Adrenal gland (tissue), 12 donors: ENCODE measurements around the gene SLC25A47. TPM values are rescaled to one million over a fixed set of nuclear protein-coding genes. Genes with fewer than 3 reads are reported as not detected.

Experiments used
- DNase-seq, 7 donors: peaks; one replicate each; pipeline ENCODE4 v3.0.0-alpha.2; 2019 to 2020
- H3K27ac ChIP-seq, 5 donors: fragments of 200-600 bp; sonication (generic) in 4 of 5; 1 replicate in 3 of 5; 2 replicates in 2 of 5; pipeline versions ENCODE4 v1.5.1 to v1.8.0; 2016 to 2020; ENCODE audit warnings: mild to moderate bottlenecking in 1 of 5
- H3K27me3 ChIP-seq: fragments of 200-600 bp; 2 replicates; pipeline ENCODE4 v1.8.0; 2021
- H3K36me3 ChIP-seq, 2 donors: fragments of 200-600 bp; replicated peaks in 1 of 2; 1 replicate in 1 of 2; 2 replicates in 1 of 2; pipeline versions ENCODE4 v1.5.1 to v1.8.0; 2018 to 2022
- H3K4me1 ChIP-seq, 2 donors: fragments of 200-600 bp; replicated peaks in 1 of 2; 1 replicate in 1 of 2; 2 replicates in 1 of 2; pipeline versions ENCODE4 v1.5.1 to v1.8.0; 2018 to 2021
- H3K4me3 ChIP-seq, 4 donors: fragments of 200-600 bp; sonication (generic) in 3 of 4; one replicate each; pipeline ENCODE4 v1.5.1; 2016 to 2018
- H3K9me3 ChIP-seq, 3 donors: fragments of 200-600 bp; sonication (generic) in 1 of 3; replicated peaks in 1 of 3; 1 replicate in 2 of 3; 2 replicates in 1 of 3; pipeline versions ENCODE4 v1.5.1 to v1.8.0; 2016 to 2021
- CTCF ChIP-seq, 6 experiments: fragments of 450-650 bp in 4 of 6; fragments of 200-600 bp in 2 of 6; sonication (generic) in 1 of 6; IDR thresholded peaks; 1 replicate in 5 of 6; 2 replicates in 1 of 6; pipeline versions ENCODE4 v1.5.1 to v1.8.0; 2016 to 2021; ENCODE audit warnings: antibody characterized with exemption in 6 of 6, mild to moderate bottlenecking in 2 of 6, moderate library complexity in 1 of 6
- POLR2A ChIP-seq, 2 donors: fragments of 450-650 bp; IDR thresholded peaks; one replicate each; pipeline ENCODE4 v1.6.1; 2017; ENCODE audit warnings: antibody characterized with exemption in 2 of 2, mild to moderate bottlenecking in 2 of 2, moderate library complexity in 1 of 2
- WGBS, 4 donors: extraction: QIAGEN DNeasy Blood & Tissue Kit in 2 of 4; methylation state at CpG; one replicate each; pipeline versions ENCODE4 v1.1.5 to v1.1.7; 2013 to 2017; 5-methylcytosine and 5-hydroxymethylcytosine counted together
- intact Hi-C, 2 donors: fragments of 100-400 bp; cut with DNase I; formaldehyde crosslinking; loops; one replicate each; pipeline versions ENCODE4 v1.14.1 to v1.15.0; 2022 to 2023
- polyA plus RNA-seq, 3 donors: library from polyadenylated mRNA; stranded (reverse); fragments of 200-250 nt in 2 of 3; fragments of 350-450 nt in 1 of 3; fragmentation: Illumina TruSeq in 1 of 3; extraction: RNeasy Lipid Tissue Mini Kit (QIAGEN cat#74804) in 1 of 3; gene quantifications; one replicate each; pipeline ENCODE4 v1.2.3, GENCODE V29; 2013 to 2014
- total RNA-seq, 9 donors: library from RNA; depleted of rRNA in 4 of 9; stranded (reverse); fragments of >200 nt in 4 of 9; fragments of 120-200 nt in 1 of 9; fragmentation: NEBNext Ultra II Directional in 1 of 9; extraction: Animal tissue kit (Norgen Biotek cat#: 25700) in 1 of 9; gene quantifications; one replicate each; pipeline versions ENCODE4 v1.1.0 to v1.2.4, GENCODE V29; 2013 to 2023
- donor health status: healthy with polysubstance abuse.
- donor health status: Bipolar disorder and iron deficiency.
- donor health status: DM: yes; HTN: yes; CAD: no.
- donor health status: DM: no; HTN: no; CAD: no.
- donor health status: DM: no; HTN: no; CAD: no.
- donor health status: DM: yes; HTN: yes; CAD: no.

SLC25A47 gene
- total and polyA plus RNA-seq, 12 donors: 0.07 to 0.28 (median 0.14) TPM; not detected in 9

GRCh38 chr14:100346306-100347091, 23.4 kb downstream of the SLC25A47 start:
- Histone ChIP-seq H3K4me3 (no peak overlapping the region), H3K9me3 (no peaks in the 10 kb centered on the region), H3K36me3 (peaks cover 0 to 48% of the 10 kb centered on the region in 2 donors), H3K27me3 (no peaks in the 10 kb centered on the region), H3K4me1 (peaks cover 3 to 9% of the 10 kb centered on the region in 2 donors), H3K27ac (no peak overlapping the region)
- peak in 2 of 7 donors; percentile 10 to 13 for DNase-seq
- TF ChIP-seq POLR2A (IDR thresholded peaks at IDR 0.05) (no peak), CTCF (IDR thresholded peaks at IDR 0.05) (no peak)
- 93 to 96% (median 95%) methylated on average over 12 of the region's 12 CpGs for WGBS, 4 donors
- intact Hi-C loops: no loop called here

GRCh38 chr14:100348253-100348729, 25.2 kb downstream of the SLC25A47 start:
- intact Hi-C loops: no loop called here
- TF ChIP-seq POLR2A (IDR thresholded peaks at IDR 0.05): no peak
- TF ChIP-seq CTCF (IDR thresholded peaks at IDR 0.05): no peak
- Histone ChIP-seq H3K4me1 (no peaks in the 10 kb centered on the region), H3K4me3 (no peak overlapping the region), H3K36me3 (peaks cover 0 to 47% of the 10 kb centered on the region in 2 donors), H3K9me3 (no peaks in the 10 kb centered on the region), H3K27me3 (no peaks in the 10 kb centered on the region), H3K27ac (no peak overlapping the region)
- peak in 4 of 7 donors; percentile 16 to 45 (median 18) for DNase-seq
- 47 to 69% (median 61%) methylated on average over 2 to 12 of the region's 12 CpGs for WGBS, 4 donors

- no peaks in the 10 kb centered on the region for H3K4me1 ChIP-seq
- peaks cover 0 to 51% of the 10 kb centered on the region in 2 donors for H3K36me3 ChIP-seq
- H3K27ac ChIP-seq: no peak overlapping the region
- TF ChIP-seq CTCF (IDR thresholded peaks at IDR 0.05) (no peak), POLR2A (IDR thresholded peaks at IDR 0.05) (no peak)
- H3K4me3 ChIP-seq: no peak overlapping the region
- H3K27me3 ChIP-seq: no peaks in the 10 kb centered on the region
- intact Hi-C loops: no loop called here
- H3K9me3 ChIP-seq: no peaks in the 10 kb centered on the region
- 72 to 95% (median 88%) methylated on average over 6 to 14 of the region's 14 CpGs for WGBS, 4 donors
- DNase-seq: peak in 2 of 7 donors; percentile 17 to 41
Measured at GRCh38 chr14:100348784-100349685, 25.9 kb downstream of the SLC25A47 start.
